ENCODE measurements around the gene PSMB3. TPM values are rescaled to one million over a fixed set of nuclear protein-coding genes. Genes with fewer than 3 reads are reported as not detected.

Gene PSMB3
- polyA plus RNA-seq, 2 of the 4 experiments (the other 2 are of a cell fraction), result 417 to 463 TPM

DNA sequence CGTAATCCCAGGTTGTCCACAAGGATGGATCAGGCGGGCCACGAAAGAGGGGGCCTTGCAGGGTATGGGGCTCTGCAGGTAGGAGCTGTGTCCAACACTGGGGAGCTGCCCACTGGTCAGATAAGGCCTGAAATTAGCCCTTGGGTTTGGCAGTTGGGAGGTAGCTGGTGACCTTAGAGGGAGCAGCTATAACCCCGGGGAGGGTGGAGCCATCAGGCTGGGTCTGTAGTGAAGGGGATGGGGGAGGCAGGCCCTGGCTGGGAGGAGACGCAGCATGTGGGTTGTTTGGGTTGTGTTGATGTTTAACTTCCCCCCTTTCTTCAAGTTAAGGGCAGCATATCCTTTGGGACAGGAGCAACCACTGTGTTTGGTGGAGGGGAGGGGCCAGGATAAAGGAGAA, 41.6 kb upstream of the PSMB3 start (continued):
- TF ChIP-seq ESRRA (IDR thresholded peaks at IDR 0.05; ENCODE audit: borderline replicate concordance, low read length), result no peak
- TF ChIP-seq, protein P1, sequence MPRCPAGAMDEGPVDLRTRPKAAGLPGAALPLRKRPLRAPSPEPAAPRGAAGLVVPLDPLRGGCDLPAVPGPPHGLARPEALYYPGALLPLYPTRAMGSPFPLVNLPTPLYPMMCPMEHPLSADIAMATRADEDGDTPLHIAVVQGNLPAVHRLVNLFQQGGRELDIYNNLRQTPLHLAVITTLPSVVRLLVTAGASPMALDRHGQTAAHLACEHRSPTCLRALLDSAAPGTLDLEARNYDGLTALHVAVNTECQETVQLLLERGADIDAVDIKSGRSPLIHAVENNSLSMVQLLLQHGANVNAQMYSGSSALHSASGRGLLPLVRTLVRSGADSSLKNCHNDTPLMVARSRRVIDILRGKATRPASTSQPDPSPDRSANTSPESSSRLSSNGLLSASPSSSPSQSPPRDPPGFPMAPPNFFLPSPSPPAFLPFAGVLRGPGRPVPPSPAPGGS (IDR thresholded peaks at IDR 0.05), result no peak
- TF ChIP-seq ZNF302 (CRISPR knock-in tag; IDR thresholded peaks at IDR 0.05), result no peak
- no peak for TF ChIP-seq BHLHE40 (IDR thresholded peaks at IDR 0.05; ENCODE audit: low read depth, low read length)
- no peak for TF ChIP-seq JUN (IDR thresholded peaks at IDR 0.05)

DNA sequence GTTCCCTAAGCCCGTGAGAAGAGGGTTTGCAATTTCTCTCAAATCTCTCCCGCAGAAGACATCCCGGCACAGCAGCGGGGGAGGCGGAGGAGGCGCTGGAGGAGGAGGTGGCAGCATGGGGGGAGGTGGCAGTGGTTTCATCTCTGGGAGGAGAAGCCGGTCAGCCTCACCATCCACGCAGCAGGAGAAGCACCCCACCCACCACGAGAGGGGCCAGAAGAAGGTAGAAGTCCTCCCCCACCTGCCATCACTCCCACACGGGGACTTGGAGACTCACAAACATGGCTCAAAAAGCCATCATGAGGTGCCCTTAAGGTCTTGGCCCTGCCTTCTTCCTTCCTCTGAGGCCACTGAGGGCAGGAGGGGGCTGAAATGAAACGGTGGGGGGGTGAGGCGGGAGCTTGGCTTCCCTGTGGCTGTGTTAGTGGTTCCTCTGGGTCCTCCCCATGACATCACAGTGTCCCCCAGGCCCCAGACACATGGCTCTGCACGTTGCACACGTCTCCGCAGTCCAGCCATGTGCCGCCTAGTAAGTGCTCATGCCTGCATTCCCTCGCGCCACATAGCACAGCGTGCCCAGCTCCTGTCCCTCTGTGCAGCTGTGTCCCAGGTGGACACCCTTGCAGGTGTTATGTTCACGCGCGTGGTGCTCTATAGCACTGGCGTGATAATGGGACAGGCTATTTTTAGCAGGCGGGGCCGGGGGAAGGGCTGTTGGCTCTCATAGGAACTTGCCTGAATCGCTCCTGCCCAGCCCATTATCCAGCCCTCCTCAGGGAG, 40.6 kb upstream of the PSMB3 start:
- POLR2A ChIA-PET, result no interaction called here
- peaks cover 8% of the 10 kb centered on the region; the same call in 2 of the 3 replicates for H3K4me1 ChIP-seq
- H3K9me3 ChIP-seq, result no peaks in the 10 kb centered on the region
- WGBS (ENCODE audit: missing lambda C conversion rate), result 88% methylated on average over 24 of the region's 26 CpGs
- CTCF ChIA-PET, result interaction anchor here (1.1 to 12.9 kb wide), 4 partner anchors 11 to 49 kb away, joined by 4 to 102 read pairs (median 41); no protein-coding TSS in a partner anchor
- H3K27ac ChIP-seq, result no peak overlapping the region
- DNase-seq (ENCODE audit: low read depth in 1 of 2, low spot score in 1 of 2) (no peak), ATAC-seq (no peak), FAIRE-seq (no peak)
- no peak overlapping the region for H3K4me2 ChIP-seq
- TF ChIP-seq RFX5 (IDR thresholded peaks at IDR 0.05) (no peak), HOXB13 (CRISPR knock-in tag; IDR thresholded peaks at IDR 0.05; ENCODE audit: low read depth) (no peak), HEYL (CRISPR knock-in tag; IDR thresholded peaks at IDR 0.05) (no peak), RNF2 (IDR thresholded peaks at IDR 0.05; ENCODE audit: borderline replicate concordance, low read depth) (no peak), PHF8 (IDR thresholded peaks at IDR 0.05; ENCODE audit: borderline replicate concordance, low read depth) (no peak), RARB (CRISPR knock-in tag; IDR thresholded peaks at IDR 0.05) (no peak), ZSCAN20 (CRISPR knock-in tag; IDR thresholded peaks at IDR 0.05) (no peak), TFCP2L1 (CRISPR knock-in tag; IDR thresholded peaks at IDR 0.05) (no peak), GATA3 (IDR thresholded peaks at IDR 0.05; ENCODE audit: borderline replicate concordance) (no peak), CHD4 (IDR thresholded peaks at IDR 0.05; ENCODE audit: borderline replicate concordance) (no peak), TP53 (CRISPR knock-in tag; IDR thresholded peaks at IDR 0.05) (no peak), CHD2 (IDR thresholded peaks at IDR 0.05; ENCODE audit: low read length, partially characterized antibody) (no peak), SMC3 (IDR thresholded peaks at IDR 0.05) (no peak), MYC (IDR thresholded peaks at IDR 0.05; ENCODE audit: borderline replicate concordance, low read length) (no peak)
- TF ChIP-seq, protein P2, sequence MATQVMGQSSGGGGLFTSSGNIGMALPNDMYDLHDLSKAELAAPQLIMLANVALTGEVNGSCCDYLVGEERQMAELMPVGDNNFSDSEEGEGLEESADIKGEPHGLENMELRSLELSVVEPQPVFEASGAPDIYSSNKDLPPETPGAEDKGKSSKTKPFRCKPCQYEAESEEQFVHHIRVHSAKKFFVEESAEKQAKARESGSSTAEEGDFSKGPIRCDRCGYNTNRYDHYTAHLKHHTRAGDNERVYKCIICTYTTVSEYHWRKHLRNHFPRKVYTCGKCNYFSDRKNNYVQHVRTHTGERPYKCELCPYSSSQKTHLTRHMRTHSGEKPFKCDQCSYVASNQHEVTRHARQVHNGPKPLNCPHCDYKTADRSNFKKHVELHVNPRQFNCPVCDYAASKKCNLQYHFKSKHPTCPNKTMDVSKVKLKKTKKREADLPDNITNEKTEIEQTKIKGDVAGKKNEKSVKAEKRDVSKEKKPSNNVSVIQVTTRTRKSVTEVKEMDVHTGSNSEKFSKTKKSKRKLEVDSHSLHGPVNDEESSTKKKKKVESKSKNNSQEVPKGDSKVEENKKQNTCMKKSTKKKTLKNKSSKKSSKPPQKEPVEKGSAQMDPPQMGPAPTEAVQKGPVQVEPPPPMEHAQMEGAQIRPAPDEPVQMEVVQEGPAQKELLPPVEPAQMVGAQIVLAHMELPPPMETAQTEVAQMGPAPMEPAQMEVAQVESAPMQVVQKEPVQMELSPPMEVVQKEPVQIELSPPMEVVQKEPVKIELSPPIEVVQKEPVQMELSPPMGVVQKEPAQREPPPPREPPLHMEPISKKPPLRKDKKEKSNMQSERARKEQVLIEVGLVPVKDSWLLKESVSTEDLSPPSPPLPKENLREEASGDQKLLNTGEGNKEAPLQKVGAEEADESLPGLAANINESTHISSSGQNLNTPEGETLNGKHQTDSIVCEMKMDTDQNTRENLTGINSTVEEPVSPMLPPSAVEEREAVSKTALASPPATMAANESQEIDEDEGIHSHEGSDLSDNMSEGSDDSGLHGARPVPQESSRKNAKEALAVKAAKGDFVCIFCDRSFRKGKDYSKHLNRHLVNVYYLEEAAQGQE (IDR thresholded peaks at IDR 0.05), result no peak
- TF ChIP-seq, protein P3, sequence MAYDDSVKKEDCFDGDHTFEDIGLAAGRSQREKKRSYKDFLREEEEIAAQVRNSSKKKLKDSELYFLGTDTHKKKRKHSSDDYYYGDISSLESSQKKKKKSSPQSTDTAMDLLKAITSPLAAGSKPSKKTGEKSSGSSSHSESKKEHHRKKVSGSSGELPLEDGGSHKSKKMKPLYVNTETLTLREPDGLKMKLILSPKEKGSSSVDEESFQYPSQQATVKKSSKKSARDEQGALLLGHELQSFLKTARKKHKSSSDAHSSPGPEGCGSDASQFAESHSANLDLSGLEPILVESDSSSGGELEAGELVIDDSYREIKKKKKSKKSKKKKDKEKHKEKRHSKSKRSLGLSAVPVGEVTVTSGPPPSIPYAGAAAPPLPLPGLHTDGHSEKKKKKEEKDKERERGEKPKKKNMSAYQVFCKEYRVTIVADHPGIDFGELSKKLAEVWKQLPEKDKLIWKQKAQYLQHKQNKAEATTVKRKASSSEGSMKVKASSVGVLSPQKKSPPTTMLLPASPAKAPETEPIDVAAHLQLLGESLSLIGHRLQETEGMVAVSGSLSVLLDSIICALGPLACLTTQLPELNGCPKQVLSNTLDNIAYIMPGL (CRISPR knock-in tag; IDR thresholded peaks at IDR 0.05; ENCODE audit: borderline replicate concordance), result no peak
- TF ChIP-seq, protein P4, sequence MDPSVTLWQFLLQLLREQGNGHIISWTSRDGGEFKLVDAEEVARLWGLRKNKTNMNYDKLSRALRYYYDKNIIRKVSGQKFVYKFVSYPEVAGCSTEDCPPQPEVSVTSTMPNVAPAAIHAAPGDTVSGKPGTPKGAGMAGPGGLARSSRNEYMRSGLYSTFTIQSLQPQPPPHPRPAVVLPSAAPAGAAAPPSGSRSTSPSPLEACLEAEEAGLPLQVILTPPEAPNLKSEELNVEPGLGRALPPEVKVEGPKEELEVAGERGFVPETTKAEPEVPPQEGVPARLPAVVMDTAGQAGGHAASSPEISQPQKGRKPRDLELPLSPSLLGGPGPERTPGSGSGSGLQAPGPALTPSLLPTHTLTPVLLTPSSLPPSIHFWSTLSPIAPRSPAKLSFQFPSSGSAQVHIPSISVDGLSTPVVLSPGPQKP (IDR thresholded peaks at IDR 0.05; ENCODE audit: low read depth, low read length), result no peak
- H3K4me3 ChIP-seq, result no peak overlapping the region

Data from A549 (cell line).